HG03103 (cell line): ENCODE measurements around the gene TMEM208.

Experiments used
- ATAC-seq: cut with Tn5 transposase; IDR thresholded peaks from one replicate; pipeline ENCODE4 v1.9.1; 2021; ENCODE audit warnings: low read depth; ENCODE audit not compliant: unreplicated experiment

Gene TMEM208

GRCh38 chr16:67248073-67248400 is 21.1 kb downstream of the TMEM208 start:
- ATAC-seq, result no peak

GRCh38 chr16:67248401-67249177 is 21.7 kb downstream of the TMEM208 start, which contains the start of gene SLC9A5:
Gene SLC9A5, plus strand, starts transcription at chr16:67248979. Its CDS starts 36 bp downstream, at chr16:67249015.
- no peak for ATAC-seq

GRCh38 chr16:67249178-67250044 is 22.5 kb downstream of the TMEM208 start:
- no peak for ATAC-seq

DNA sequence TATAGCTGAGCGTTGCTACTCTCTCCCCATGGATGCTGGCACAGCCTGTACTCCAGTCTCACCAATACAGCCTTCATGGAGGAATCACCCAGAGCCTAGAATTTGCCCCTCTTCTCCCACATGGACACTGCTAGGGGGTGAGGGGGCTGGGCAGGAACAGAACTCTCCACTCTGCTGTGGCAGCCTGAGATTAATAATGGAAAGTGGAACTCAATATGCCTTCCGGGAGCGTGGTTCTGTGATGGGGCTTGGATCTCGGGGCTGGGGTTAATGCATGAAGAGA is 23.1 kb downstream of the TMEM208 start:
- no peak for ATAC-seq

DNA sequence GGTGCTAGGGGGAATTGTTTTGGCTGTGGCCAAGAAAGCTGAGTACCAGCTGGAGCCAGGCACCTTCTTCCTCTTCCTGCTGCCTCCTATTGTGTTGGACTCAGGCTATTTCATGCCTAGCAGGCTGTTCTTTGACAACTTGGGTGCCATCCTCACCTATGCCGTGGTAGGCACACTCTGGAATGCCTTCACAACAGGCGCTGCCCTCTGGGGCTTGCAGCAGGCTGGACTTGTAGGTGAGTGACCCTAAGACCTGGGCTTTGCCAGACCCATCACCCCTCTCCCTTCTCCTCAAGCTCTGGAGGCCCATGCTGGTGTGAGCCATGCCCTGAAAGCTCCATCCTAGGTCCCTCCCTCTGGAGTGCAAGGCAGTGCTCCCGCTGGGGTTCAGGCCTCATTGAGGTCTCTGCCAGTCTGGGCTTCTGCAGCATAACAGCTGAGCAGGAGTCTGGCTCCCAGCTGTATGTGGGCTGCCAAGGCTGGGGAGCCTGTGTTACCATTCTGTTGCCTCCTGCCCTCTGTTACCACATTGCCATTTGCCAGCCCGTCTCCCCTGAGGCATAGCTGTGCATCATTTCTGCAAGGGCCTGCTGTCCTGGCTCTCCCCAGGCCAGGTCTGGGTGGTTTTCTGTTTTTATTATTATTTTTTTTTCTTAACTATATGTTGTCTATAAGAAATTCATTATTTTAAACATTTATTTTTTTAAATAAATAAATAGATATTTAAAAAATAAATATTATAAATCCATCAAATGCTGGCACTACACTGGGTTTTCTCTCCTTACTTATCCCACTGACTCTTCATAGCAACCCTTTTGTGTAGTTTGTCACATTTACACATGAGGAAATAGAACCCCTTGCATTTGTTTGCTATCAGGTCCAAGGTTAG is 25.9 kb downstream of the TMEM208 start:
- no peak for ATAC-seq

DNA sequence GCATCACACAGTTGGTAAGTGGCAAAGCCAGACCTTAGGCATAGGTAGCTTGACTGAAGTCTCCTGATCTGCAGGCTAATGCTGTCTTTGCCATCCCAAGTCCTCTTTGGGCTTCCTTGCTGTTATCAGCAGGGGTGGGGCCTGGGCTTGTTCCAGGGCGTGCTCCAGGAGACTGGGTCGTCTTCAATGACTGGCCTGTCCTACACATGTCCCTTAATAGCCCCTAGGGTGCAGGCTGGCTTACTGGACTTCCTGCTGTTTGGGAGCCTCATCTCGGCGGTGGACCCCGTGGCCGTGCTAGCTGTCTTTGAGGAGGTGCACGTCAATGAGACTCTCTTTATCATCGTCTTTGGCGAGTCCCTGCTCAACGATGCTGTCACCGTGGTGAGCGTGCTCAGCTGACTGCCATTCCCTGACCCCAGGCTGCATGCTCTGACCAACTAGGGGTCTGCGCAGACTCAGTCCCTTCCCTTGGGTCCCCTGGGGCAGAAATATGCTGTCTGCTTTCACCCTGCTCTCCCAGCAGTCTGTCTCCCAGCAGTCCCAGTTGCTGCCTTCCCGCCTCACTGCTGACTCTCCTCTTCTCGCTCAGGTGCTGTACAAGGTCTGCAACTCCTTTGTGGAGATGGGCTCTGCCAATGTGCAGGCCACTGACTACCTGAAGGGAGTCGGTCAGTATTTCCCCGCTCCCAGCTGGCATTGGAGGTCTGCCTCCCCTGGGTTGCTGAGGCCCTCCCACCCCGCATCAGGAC is 28.0 kb downstream of the TMEM208 start:
- ATAC-seq, result no peak

GRCh38 chr16:67255553-67256221 is 28.8 kb downstream of the TMEM208 start:
- ATAC-seq, result no peak

DNA sequence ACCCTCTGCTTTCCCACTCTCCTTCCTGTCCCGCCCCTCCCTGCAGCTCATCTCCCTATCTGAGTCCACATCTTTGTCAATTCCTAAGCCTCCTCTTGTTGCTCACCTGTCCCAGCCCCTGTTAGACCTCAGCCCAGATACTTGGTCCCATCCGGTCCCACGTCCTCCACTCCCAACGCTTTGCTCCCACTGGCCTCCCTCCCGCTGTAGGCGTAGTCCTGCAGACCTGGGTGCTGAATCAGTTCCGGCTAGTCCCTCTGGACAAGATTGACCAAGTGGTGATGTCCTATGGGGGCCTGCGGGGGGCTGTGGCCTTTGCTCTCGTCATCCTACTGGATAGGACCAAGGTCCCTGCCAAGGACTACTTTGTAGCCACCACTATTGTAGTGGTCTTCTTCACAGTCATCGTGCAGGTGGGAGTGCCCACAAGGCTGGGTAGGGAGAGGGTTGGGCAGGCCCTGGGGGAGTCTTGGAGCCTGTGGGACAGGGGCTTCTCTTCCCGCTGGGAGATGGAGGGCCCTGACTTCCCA is 29.8 kb downstream of the TMEM208 start:
- ATAC-seq, result no peak

- no peak for ATAC-seq
Measured at GRCh38 chr16:67257486-67258160, 30.7 kb downstream of the TMEM208 start.

- ATAC-seq, result no peak
Measured at GRCh38 chr16:67258161-67258835, 31.4 kb downstream of the TMEM208 start.

GRCh38 chr16:67259705-67260104 is 32.8 kb downstream of the TMEM208 start:
- ATAC-seq, result no peak

GRCh38 chr16:67260426-67261063 is 33.6 kb downstream of the TMEM208 start:
- ATAC-seq, result no peak

GRCh38 chr16:67263201-67263600 is 36.3 kb downstream of the TMEM208 start:
- no peak for ATAC-seq

- ATAC-seq, result no peak
Measured at GRCh38 chr16:67264277-67264676, 37.3 kb downstream of the TMEM208 start.

DNA sequence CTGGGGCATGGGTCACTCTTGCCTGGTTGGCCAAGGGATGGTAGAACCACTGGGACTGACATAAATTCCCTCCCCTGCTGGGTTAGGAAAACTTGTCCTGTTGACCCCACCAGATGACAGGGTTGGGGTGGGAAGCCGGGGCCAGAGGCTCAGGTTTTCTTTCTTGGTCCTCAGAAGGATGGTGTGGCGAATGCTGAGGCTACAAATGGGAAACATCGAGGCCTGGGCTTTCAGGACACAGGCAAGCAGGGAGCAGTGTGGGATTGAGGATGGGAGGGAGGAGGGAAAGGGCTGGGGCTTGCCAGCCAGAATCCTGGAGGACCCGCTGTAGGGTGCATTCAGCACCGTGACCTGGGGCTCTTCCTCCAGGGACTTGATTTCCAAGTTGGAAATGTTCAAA is 37.9 kb downstream of the TMEM208 start:
- ATAC-seq, result no peak

DNA sequence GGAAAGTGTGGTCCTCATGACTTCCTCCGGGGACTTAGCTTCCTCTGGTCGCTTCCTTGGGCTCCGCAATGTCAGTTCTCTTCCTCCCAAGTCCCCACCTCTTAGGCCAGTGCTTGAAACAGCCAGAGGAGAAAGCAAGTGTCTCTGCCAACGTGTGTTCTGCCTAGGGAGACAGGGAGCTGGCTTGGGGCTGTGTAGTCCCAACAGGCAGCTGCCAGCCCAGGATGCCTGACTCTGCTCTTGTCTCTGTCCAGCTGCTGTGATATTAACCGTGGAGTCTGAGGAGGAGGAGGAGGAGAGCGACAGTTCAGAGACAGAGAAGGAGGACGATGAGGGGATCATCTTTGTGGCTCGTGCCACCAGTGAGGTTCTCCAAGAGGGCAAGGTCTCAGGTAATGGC is 38.9 kb downstream of the TMEM208 start:
- ATAC-seq, result no peak

- ATAC-seq, result no peak
Measured at GRCh38 chr16:67268136-67268579, 41.2 kb downstream of the TMEM208 start.

DNA sequence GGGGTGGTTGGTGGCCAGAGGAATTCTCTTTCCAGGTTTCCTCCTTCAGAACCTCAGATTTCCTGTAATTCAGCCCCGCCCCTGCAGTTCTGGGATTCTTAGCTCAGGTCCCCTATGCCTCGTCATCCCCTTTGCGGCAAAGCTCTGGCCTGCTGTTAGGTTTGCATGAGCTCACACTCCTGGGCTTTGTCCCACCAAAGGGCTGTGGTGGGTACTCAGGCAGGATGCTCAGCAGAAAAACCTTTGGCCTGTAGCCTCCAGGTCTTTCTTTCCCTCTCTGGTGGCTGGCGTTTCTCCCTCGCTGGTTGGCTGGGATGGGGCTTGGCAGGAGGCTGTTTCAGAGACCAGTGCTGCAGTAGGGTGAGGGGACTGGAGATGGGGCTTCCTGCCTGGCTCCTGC is 42.8 kb downstream of the TMEM208 start:
- no peak for ATAC-seq
